ENCODE results near the gene PDE4C. TPM values are rescaled to one million over a fixed set of nuclear protein-coding genes. Genes with fewer than 3 reads are reported as not detected.

Gene PDE4C
- total and polyA plus RNA-seq, 2 donors (not counting 1 experiment from before 2014, with no cell fraction given), result 0.35 to 2.0 TPM

DNA sequence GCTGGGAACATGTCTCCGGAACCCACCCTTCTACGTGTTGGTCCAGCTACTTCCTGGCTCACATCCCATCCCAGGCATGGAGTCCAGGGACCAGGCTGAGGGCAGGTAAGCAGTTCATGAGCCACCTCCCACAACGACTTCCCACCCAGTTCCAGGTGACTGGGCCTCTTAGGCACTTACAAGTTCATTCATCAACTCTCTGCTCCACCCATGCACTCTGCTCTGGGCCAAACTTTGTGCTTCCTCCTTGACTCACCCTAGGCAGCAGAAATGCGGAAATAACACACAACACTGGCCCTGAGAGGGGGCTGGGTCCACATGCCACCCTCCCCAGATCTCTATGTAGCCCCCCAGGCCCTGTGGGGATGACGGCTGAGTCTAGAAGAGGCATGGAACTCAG lies 27.5 kb upstream of the PDE4C start:
- Histone ChIP-seq H2AFZ (ENCODE audit: low read length) (no peak overlapping the region), H3K4me3 (replicated peaks in 1 of 4; ENCODE audit: control extremely low read depth in 1 of 4, insufficient read depth in 1 of 4, low read depth in 3 of 4, low read length in 4 of 4) (no peak overlapping the region), H3K9me3 (ENCODE audit: control insufficient read depth, insufficient read depth, low read depth, low read length) (no peaks in the 10 kb centered on the region), H3K27me3 (ENCODE audit: control insufficient read depth, insufficient read depth, low read length) (peaks cover 13% of the 10 kb centered on the region), H3K27ac (ENCODE audit: insufficient read depth, low read length) (no peak overlapping the region), H3K36me3 (ENCODE audit: control insufficient read depth, insufficient read depth, low read length) (no peaks in the 10 kb centered on the region), H3K4me1 (ENCODE audit: control insufficient read depth, extremely low read depth, insufficient read depth, low read length) (no peaks in the 10 kb centered on the region), H3K79me2 (ENCODE audit: control insufficient read depth, insufficient read depth, low read length) (no peaks in the 10 kb centered on the region), H3K4me2 (ENCODE audit: extremely low read depth, insufficient read depth, low read length) (no peak overlapping the region), H3K9ac (ENCODE audit: insufficient read depth, low read length) (no peak overlapping the region), H4K20me1 (ENCODE audit: control insufficient read depth, extremely low read depth, insufficient read depth, low read length) (no peaks in the 10 kb centered on the region)
- TF ChIP-seq EZH2 (IDR thresholded peaks at IDR 0.05; ENCODE audit: low read length, missing control alignments), result no peak
- TF ChIP-seq, protein P1, sequence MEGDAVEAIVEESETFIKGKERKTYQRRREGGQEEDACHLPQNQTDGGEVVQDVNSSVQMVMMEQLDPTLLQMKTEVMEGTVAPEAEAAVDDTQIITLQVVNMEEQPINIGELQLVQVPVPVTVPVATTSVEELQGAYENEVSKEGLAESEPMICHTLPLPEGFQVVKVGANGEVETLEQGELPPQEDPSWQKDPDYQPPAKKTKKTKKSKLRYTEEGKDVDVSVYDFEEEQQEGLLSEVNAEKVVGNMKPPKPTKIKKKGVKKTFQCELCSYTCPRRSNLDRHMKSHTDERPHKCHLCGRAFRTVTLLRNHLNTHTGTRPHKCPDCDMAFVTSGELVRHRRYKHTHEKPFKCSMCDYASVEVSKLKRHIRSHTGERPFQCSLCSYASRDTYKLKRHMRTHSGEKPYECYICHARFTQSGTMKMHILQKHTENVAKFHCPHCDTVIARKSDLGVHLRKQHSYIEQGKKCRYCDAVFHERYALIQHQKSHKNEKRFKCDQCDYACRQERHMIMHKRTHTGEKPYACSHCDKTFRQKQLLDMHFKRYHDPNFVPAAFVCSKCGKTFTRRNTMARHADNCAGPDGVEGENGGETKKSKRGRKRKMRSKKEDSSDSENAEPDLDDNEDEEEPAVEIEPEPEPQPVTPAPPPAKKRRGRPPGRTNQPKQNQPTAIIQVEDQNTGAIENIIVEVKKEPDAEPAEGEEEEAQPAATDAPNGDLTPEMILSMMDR (conservative IDR thresholded peaks at IDR 0.05 in 1 of 2, IDR thresholded peaks at IDR 0.05 in 1 of 2; ENCODE audit: low read depth in 1 of 2, low read length in 2 of 2), result no peak
- DNase-seq (ENCODE audit: low read depth in 2 of 2), result no peak

- Histone ChIP-seq H3K36me3 (ENCODE audit: control insufficient read depth, insufficient read depth, low read length) (no peaks in the 10 kb centered on the region), H4K20me1 (ENCODE audit: control insufficient read depth, extremely low read depth, insufficient read depth, low read length) (no peaks in the 10 kb centered on the region), H3K27ac (ENCODE audit: insufficient read depth, low read length) (no peak overlapping the region), H3K9me3 (ENCODE audit: control insufficient read depth, insufficient read depth, low read depth, low read length) (no peaks in the 10 kb centered on the region), H2AFZ (ENCODE audit: low read length) (no peak overlapping the region), H3K9ac (ENCODE audit: insufficient read depth, low read length) (no peak overlapping the region), H3K4me1 (ENCODE audit: control insufficient read depth, extremely low read depth, insufficient read depth, low read length) (no peaks in the 10 kb centered on the region), H3K79me2 (ENCODE audit: control insufficient read depth, insufficient read depth, low read length) (no peaks in the 10 kb centered on the region), H3K27me3 (ENCODE audit: control insufficient read depth, insufficient read depth, low read length) (peaks cover 13% of the 10 kb centered on the region), H3K4me3 (replicated peaks in 1 of 4; ENCODE audit: control extremely low read depth in 1 of 4, insufficient read depth in 1 of 4, low read depth in 3 of 4, low read length in 4 of 4) (no peak overlapping the region), H3K4me2 (ENCODE audit: extremely low read depth, insufficient read depth, low read length) (no peak overlapping the region)
- no peak for DNase-seq (ENCODE audit: low read depth in 2 of 2)
- TF ChIP-seq, protein P1 (conservative IDR thresholded peaks at IDR 0.05 in 1 of 2, IDR thresholded peaks at IDR 0.05 in 1 of 2; ENCODE audit: low read depth in 1 of 2, low read length in 2 of 2), result no peak
- no peak for TF ChIP-seq EZH2 (IDR thresholded peaks at IDR 0.05; ENCODE audit: low read length, missing control alignments)
Measured at GRCh38 chr19:18253130-18253529, 26.9 kb upstream of the PDE4C start.

DNA sequence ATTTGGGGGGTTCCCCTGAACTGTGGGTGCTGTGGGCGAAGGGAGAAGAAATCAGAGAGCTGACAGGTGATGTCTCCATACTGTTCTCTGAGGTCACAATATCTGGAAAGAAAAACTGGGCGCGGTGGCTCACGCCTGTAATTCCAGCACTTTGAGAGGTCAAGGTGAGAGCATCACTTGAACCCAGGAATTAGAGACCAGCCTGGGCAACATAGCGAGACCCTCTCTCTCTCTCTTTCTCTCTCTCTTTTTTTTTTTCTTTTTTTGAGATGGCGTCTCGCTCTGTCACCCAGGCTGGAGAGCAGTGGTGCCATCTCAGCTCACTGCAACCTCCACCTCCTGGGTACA lies 26.1 kb upstream of the PDE4C start:
- TF ChIP-seq EZH2 (IDR thresholded peaks at IDR 0.05; ENCODE audit: low read length, missing control alignments), result no peak
- TF ChIP-seq, protein P1 (conservative IDR thresholded peaks at IDR 0.05 in 1 of 2, IDR thresholded peaks at IDR 0.05 in 1 of 2; ENCODE audit: low read depth in 1 of 2, low read length in 2 of 2), result no peak

More for the DNA sequence above, 26.1 kb upstream of the PDE4C start:
- no peak overlapping the region for H2AFZ ChIP-seq (ENCODE audit: low read length)
- H3K4me3 ChIP-seq (replicated peaks in 1 of 4; ENCODE audit: control extremely low read depth in 1 of 4, insufficient read depth in 1 of 4, low read depth in 3 of 4, low read length in 4 of 4), result no peak overlapping the region
- H3K4me1 ChIP-seq (ENCODE audit: control insufficient read depth, extremely low read depth, insufficient read depth, low read length), result no peaks in the 10 kb centered on the region
- H3K4me2 ChIP-seq (ENCODE audit: extremely low read depth, insufficient read depth, low read length), result no peak overlapping the region
- H3K27me3 ChIP-seq (ENCODE audit: control insufficient read depth, insufficient read depth, low read length), result peaks cover 13% of the 10 kb centered on the region
- no peaks in the 10 kb centered on the region for H3K9me3 ChIP-seq (ENCODE audit: control insufficient read depth, insufficient read depth, low read depth, low read length)
- H3K27ac ChIP-seq (ENCODE audit: insufficient read depth, low read length), result no peak overlapping the region
- no peaks in the 10 kb centered on the region for H4K20me1 ChIP-seq (ENCODE audit: control insufficient read depth, extremely low read depth, insufficient read depth, low read length)
- H3K36me3 ChIP-seq (ENCODE audit: control insufficient read depth, insufficient read depth, low read length), result no peaks in the 10 kb centered on the region
- H3K9ac ChIP-seq (ENCODE audit: insufficient read depth, low read length), result no peak overlapping the region
- no peaks in the 10 kb centered on the region for H3K79me2 ChIP-seq (ENCODE audit: control insufficient read depth, insufficient read depth, low read length)
- no peak for DNase-seq (ENCODE audit: low read depth in 2 of 2)

All from fibroblast of lung (primary cell).